NCI-H1930 (cell line): ENCODE data around the gene DNAJC17.

Source experiments
- DNase-seq, 2 experiments: peaks; one replicate each; lab custom pipeline; 2025; lab: John Stamatoyannopoulos, UW

DNAJC17 gene

DNA sequence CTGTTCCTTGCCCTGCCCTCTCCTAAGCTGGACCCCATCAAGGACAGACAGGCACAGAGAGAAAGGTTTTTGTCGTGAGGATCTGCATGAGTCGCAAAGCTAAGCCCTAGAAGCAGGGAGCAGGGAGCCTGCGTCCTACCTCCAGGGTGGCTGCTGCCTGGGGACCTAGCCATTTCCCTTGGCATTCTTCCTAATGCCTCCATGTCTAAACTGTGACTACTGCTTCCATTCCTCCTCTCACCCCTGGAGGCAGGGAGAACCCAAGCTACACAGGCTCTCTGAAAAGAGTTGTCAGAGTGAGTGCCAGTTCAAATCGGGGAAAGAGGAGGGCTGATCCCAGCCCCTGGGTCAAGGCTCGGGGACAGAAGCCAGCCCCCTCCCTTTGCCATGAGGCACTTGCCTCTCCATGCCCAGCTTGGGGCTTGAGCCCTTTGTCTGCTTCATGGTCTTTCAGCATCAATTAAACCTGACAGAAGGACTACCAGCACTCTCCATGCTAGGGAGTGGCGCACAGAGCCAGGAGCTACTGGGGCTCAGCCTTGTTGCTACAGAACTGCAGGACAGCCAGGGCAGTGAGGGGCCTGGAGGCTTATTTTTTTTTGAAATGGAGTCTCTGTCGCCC lies 41.0 kb downstream of the DNAJC17 start:
- no peak for DNase-seq

DNA sequence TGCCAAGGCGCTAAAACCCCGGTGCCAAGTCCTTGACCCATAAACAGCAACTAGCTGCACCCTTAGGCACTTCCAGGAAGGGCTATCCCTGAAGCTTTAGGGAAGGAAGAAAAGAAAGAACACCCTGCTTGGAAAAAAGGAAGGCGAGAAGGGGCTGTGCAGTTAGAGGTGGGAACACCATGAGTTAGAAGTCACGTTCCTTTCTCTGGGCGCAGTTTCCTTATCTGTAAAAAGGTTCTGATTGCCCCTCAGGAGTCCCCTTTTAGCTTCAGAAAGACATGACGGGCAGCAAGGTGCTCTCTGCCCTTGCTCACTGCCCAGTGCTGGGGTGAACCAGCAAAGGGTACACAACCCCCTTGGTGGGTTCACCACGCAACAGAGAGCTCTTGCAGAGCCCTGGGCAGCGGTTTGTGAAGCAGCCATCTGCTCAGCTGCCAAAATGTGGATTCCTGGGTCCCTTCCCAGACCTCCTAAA lies 42.6 kb downstream of the DNAJC17 start:
- no peak for DNase-seq

DNA sequence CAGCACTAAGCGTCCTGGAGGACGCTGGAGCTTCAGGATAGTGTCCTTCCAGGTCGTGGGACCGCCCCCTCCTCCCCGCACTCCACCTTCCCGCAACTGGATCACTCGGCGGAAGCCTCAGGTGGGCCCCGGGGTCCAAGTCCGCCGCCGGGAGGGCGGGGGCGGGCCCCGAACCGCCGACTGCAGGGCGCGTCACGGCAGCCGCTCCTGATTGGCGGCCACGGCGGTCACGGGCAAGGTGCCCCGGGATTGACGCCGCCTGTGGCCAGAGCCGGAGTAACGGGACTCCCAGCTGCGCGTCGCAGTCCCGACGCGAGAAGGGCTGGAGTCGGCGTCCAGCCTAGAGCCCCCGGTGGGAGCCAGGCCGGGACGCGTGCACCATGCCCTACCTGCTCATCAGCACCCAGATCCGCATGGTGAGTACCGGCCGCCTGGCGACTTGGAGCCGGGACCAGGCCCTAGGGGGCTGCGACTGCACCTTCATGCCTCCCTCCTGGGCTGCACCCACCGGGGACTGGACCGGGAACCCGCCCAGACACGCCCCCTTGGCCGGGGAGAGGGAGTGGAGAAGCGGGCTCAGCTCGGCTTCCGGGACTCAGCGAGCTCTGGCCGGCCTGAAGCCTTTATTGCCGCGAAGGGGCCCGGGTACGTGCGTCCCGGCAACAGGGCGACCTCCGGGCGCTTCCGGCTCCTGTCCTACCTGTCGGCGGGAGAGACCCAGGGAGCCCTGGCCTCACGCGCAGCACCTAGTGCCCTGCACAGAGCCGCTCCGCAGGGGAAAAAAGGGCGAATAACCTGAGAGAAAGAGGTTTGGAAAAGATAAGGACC lies 43.3 kb downstream of the DNAJC17 start, which contains the start of gene GCHFR:
GCHFR (plus strand) TSS at position 268 of the 828 bp plus-strand sequence; CDS start at position 381, 113 bp downstream.
- DNase-seq, result peak; percentile 67 to 73

DNA sequence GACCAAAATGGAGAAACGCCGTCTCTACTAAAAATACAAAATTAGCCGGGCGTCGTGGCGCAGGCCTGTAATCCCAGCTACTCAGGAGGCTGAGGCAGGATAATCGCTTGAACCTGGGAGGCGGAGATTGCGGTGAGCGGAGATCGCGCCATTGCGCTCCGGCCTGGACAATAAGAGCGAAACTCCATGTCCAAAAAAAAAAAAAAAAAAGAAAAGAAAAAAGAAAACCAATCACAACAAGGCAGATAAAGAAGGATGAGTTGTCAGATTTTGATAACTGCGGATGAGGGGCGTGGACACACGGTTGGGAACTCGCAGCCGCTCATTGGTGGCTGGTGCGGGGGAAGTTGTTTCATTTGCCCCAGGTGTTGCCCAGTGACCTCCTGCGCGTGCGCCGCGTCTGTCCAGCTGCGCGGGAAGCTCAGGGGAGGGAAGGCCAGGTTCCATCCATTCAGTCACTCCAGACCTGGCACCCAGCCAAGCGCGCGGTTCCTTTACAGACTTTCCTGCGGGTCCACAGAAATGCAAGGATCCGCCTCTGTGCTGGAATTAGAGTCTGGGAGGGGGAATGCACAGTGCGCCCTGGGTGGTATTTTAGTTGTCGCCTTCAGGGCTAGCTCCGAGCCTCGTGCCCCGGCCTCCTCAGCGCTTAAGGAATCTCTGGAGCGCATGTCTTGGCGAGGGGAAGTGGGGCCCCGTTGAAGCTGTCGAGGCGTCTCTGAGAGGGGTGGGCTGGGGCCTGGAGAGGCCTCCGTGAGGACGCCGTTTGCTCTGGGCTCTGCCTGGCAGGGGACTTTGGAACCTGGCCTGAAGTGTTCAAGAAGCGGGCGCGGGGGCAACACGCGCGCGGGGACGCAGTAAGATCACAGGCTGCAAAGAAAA lies 44.1 kb downstream of the DNAJC17 start:
- DNase-seq, result peak; percentile 49 to 51

DNA sequence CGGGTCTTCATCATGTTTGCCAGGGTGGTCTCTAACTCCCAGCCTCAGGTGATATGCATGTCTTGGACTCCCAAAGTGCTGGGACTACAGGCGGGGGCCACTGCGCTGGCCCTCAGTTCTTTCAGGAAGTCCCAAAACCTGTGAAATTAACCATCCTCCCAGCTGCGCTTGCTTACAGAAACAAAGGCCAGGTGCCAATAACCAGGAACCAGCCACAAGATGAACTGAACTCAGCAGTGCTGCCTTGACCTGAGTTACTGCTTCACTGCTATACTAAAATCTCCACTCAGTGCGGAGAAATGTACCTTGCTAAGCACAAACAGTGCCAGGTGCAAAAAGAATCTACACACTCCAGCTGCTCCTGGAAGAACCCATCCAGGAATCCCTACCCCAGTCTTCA lies 47.3 kb downstream of the DNAJC17 start:
- no peak for DNase-seq

DNA sequence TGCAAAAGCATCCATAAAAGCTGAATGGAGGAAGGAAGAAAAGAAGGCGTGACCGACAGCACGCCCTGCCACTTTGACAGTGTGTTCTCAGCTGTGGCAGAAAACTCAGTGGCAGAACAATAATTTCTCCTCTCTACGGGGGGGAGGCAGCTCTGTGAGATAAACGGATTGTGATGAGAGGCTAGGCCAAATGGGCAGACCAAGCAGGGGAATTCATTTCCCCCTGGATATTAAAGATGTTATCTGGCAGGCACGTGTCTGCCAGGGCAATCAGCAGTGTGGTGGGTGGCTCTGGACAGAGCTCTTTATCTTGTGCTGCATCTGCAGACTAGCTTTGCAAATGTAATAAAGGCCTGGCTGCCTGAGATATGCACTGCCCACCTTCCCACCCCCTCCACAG lies 50.3 kb downstream of the DNAJC17 start:
- DNase-seq, result no peak

DNA sequence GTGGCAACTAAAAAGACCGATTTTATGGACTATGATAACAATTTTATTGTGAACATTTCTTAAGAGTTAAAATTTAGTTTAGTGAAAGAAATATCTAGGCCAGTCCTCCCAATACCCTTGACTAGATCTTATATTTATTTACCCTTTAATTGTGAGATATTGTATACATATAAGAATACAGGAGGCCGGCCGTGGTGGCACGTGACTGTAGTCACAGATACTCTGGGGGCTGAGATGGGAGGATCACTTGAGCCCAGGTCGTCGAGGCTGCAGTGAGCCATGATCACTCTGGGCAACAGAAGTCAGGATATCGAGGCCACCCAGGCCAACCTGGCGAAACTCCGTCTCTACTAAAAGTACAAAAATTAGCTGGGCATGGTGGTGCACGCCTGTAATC lies 51.5 kb downstream of the DNAJC17 start:
- no peak for DNase-seq

DNA sequence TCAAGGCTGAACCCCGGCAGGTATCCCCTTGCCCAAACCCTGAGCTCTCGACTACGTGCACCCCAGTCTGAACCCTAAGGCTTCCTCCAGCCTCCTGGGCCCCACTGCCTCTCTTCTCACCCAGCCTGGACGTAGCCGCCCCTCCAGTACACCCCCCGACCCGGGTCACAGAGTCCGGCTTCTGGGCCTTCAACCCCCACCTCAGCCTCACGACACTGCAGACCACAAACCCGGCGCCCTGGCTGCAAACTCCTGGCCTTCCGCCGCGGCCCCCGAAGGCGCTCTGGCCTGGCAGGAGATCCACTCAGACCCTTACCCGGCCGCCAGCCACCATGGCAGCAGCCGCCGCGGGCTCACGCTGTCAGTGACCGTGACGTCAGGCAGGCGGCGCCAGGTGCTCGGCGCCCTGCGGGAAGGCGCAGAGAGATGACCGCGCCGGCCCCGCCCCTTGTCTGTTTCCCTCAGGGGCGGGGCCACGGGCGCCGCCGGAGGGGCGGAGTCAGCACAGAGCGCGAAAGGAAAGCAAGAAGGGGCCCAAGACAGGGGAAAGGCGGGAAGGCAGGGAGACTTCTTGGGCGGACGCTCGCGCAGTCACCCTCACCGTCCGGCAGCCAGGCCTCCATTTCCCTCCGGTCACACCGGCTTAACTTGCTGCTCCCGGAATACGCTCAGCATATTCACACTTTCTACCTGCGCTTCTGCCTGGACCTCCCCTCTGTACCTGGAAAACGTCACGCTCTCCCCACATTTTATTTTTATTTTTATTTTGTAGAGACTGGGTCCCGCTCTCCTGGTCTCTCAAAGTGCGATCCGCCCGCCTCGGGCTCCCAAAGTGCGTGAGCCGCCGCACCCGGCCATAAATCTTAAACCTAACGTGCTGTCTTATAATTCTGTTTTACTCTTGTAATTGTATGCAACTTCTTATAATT lies 52.1 kb downstream of the DNAJC17 start, which contains the start of gene RMDN3:
RMDN3 (minus strand) TSS at position 372 of the 929 bp plus-strand sequence. CDS start 471 bp downstream, outside the sequence.
- DNase-seq, result peak; percentile 71 to 87

DNA sequence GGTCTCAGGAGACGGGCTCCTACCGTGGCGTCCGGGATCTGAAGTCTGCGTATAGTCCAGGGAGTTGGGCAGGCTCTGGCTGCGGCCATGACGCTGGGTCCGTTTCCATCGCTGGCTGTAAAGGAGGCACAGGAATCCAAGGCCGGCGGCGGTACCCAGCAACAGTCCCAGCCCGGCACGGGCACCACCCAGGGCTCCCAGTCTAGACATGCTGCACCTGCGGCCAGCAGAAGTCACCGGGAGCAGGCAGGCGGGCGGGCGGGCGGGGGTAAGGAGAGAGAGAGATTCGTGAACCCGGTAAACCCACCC lies 52.7 kb downstream of the DNAJC17 start:
- DNase-seq, result no peak

DNA sequence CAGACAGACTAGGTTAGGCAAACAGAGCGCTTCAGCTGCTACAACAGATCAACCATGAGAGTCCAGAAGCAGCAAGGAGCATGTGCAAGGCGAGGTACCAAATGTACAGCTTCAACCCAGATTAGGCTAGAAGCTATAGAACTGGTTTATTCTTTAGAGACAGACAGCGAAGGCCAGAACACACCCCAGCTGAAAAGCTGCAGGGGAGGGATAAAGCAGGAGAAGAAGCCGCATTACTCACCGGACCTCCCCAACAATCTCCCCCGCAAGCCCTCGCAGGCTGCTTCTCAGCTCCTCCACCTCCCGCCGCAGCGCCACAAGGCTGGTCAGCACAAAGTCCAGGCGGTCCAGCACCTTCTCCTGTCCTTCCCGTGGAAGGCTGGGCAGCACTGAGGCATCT lies 55.5 kb downstream of the DNAJC17 start:
- DNase-seq, result no peak

DNA sequence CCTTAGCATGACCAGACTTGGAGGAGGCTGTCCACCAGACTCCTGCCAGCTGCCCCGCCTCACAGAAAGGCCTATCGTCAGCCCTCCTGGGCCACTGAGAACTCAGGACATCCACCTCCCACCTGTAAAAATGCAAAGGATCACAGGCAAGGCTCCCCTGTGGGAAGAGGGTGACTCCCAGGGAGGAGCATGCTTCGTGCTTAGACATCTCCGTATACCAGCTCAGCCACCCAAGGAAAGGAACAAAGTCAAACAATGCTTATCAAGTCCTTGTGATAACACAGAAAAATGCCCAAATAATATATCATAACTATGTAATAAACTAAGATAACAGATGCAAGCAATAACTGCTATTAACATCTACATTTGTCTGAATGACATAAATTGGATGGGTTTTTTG lies 56.4 kb downstream of the DNAJC17 start:
- no peak for DNase-seq

DNA sequence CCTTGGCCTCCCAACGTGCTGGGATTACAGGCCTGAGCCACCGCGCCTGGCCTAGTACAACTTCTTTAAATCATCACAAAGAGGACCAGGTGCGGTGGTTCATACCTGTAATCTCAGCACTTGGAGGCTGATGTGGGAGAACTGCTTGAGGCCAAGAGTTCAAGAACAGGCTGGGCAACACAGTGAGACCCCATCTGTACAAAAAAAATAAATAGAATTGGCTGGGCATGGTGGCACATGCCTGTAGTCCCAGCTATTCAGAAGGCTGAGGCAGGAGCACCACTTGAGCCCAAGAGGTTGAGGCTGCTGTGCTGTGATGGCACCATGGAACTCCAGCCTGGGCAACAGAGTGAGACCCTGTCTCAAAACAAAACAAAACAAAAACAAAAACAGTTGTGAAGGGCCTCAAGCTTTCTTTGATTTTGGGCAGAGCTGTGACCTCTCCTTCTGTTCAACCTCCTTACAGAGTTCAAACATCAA lies 58.1 kb downstream of the DNAJC17 start:
- DNase-seq, result no peak

DNA sequence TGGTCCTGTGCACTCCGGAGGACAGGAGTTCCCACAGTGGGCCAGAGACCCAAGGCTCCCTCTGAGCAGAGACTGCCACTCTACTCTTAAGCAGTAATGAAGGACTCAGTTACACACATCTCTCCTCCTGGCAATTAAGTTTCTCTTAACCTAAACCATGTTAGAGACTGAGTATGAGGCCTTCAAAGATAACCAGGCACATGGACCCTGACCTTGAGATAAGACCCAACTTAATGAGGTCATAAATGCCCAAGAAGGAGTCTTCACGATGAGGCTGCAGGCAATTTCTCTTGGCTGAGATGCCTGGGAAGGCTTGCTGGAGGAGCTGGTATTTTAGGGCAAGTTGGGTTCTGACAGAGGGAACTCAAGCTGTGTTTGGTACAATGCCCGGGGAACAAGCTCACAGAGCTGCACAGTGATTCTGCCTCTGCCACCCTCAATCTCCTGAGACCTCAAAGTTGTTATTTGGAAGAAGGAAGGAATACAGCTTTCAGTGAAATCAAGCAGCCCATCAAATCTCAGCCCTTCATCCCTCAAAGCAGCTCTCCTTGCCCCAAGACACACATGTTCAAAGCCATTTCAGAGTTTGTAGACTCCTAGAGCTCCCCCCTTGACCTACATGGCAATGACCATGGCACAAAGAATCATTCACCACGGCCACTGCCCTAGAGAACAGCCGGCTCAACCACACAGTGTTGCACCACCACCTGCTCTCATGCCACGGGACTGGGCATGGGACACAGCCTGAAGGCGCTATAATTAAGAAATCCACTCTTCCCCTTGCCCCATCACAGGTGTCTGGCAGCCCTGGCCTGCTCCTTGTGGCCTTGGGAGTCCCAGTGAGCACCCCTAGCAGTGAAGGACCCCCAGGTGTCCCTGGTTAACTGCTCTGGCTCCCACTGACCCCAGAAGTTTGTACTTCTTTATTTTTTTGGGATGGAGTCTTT lies 59.3 kb downstream of the DNAJC17 start:
- no peak for DNase-seq

DNA sequence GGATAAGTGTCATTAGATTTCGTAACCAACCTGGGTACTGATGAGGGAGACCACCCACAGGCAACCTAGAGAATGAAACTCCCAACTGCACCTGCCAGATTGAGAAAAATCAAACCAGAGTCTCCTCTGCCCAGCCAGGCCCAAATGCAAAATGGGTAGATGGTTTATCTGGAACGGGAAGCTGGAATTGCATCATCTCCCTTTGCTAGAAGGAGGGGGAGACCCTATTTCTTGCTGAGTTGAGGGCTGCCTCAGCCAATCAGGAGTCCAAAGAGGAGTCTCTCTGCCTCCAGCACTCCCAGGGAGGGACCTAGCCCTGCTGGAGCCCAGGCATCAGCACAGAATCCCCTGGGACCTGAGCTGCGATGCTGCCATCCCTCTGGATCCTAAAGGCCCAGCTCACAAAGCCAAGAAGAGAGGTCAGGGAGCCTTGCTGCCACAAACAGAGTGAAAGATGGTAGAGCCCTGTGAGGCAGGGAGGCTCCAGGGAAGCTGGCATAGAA lies 60.3 kb downstream of the DNAJC17 start:
- no peak for DNase-seq

DNA sequence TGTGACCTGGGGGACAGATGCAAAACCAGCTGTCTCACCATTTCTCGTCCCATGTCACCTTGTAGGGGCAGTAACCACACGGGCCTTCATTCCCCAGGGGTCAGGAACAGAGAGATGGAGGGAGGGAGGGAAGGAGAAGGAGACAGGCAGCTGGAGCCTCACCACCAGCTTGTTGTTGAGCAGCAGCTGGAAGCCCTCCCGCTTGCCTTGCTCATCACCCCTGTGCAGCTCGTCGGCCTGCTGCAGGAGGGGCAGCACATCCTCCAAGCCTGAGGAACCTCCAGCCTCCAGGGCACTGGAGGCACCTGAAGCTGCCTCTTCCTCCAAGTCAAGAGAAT lies 62.5 kb downstream of the DNAJC17 start:
- no peak for DNase-seq

DNA sequence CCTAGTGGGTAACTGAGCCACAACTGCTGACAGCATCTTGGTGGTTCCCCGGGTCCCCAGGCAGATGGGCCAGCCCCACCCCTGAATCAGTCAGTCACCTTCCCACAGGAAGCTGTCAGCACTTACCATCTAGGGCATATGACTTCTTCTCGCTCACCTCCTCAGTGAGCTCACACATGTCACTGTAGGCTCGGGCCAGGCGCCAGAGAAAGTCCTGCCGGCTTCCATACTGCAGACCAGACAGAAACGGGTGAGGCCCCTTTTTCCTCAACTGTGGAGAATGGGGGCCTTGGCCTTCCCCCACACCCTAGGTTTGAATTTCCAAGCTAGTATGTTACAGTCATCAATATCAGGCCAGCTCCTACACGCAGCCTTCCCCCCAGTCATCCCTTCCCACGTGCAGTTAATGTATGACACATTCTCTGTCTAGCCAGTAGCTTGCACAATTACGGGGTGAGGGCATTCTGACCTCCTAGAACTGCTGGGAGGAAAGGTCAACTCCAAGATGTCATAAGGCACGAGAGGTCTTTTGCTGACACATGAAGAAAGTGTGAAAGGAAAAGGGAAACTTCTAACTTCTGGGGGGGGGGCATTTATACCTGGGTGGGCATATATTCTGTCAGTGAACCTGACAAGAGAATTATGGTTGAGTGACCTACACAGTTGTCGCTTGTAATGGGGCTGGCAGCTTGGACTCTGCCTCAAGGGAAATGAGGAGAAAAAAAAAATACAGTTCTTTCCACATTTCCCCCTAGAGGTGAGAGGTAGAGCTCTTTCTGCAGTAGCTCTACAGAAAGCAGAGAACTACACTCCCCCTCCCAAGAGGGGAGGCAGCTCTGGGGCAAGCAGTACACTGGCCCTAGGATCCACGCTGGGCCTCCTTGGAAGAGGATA lies 63.1 kb downstream of the DNAJC17 start:
- no peak for DNase-seq

DNA sequence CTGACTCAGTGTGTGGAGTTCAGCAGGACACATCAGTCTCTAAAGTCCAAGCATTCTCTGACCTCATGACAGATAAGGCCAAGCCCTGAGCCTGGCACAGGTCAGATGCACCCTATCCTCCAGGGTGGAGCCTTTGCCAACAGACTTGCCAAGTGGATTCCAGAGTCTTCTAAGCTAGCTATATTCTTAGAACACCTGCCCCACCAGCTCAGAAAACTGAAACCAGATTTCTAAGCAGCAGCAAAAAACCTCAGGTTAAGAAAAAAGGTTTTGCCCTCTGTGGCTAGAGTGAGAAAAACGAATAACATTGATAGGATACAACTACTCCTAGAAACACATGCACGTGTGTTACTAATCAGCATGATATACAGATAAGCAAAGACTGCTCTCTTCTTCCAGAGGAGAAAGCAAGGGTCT lies 63.8 kb downstream of the DNAJC17 start:
- DNase-seq, result no peak

DNA sequence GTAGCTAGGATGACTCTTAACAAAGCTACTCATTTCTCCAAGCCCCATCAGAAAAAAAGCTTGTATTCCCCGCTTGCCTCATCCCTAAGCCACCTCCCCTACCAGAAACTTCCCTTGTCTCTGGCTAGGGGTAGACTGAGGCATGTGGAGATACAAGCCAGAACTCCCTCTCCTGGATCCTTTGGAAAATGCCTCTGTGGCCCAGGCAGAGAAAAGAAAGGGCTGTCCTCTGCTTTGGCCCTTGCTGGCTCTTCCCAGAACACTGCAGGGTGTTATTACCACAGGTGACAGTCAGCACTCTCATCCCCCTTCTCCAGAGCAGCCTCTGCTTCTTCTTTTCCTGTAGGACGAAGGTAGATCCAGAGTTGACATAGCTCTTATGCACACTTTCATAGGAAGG lies 67.4 kb downstream of the DNAJC17 start:
- DNase-seq, result no peak

DNA sequence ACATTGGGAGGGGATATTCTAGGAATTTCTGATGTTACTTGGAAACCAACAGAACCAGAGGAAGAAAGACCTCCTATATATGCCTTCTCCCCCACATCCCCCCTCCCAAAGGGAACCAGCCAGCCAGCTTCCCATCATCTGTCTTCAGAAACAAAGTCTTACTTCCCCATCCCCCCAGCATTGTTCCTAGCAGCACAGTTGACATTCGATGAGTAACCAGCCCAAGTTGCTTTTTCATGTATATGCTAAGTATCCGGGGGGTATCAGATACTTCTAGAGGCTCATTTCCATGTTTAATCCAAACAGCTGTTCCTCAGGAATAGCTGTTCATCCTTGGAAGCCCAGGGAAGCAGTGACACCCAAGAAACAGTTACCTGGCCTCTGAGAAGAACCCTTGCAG lies 68.2 kb downstream of the DNAJC17 start:
- no peak for DNase-seq
